ENCODE measurements around the gene HLA-DQA2.

GRCh38 chr6:32741031-32741960 lies at the start of gene HLA-DQA2:
- TF ChIP-seq CTCF (conservative IDR thresholded peaks at IDR 0.05; ENCODE audit: low read depth in 2 of 2), result no peak
- TF ChIP-seq EZH2 (IDR thresholded peaks at IDR 0.05; ENCODE audit: low read depth, unreplicated experiment), result no peak
- no peak for TF ChIP-seq POLR2AphosphoS5 (IDR thresholded peaks at IDR 0.05; ENCODE audit: low read depth)
- TF ChIP-seq, protein P1, sequence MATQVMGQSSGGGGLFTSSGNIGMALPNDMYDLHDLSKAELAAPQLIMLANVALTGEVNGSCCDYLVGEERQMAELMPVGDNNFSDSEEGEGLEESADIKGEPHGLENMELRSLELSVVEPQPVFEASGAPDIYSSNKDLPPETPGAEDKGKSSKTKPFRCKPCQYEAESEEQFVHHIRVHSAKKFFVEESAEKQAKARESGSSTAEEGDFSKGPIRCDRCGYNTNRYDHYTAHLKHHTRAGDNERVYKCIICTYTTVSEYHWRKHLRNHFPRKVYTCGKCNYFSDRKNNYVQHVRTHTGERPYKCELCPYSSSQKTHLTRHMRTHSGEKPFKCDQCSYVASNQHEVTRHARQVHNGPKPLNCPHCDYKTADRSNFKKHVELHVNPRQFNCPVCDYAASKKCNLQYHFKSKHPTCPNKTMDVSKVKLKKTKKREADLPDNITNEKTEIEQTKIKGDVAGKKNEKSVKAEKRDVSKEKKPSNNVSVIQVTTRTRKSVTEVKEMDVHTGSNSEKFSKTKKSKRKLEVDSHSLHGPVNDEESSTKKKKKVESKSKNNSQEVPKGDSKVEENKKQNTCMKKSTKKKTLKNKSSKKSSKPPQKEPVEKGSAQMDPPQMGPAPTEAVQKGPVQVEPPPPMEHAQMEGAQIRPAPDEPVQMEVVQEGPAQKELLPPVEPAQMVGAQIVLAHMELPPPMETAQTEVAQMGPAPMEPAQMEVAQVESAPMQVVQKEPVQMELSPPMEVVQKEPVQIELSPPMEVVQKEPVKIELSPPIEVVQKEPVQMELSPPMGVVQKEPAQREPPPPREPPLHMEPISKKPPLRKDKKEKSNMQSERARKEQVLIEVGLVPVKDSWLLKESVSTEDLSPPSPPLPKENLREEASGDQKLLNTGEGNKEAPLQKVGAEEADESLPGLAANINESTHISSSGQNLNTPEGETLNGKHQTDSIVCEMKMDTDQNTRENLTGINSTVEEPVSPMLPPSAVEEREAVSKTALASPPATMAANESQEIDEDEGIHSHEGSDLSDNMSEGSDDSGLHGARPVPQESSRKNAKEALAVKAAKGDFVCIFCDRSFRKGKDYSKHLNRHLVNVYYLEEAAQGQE (IDR thresholded peaks at IDR 0.05; ENCODE audit: unreplicated experiment), result no peak
- TF ChIP-seq JUNB (IDR thresholded peaks at IDR 0.05; ENCODE audit: unreplicated experiment), result no peak
- TF ChIP-seq ZNF331 (CRISPR knock-in tag; IDR thresholded peaks at IDR 0.05; ENCODE audit: low read depth), result no peak
- no peak for TF ChIP-seq CREB1 (CRISPR knock-in tag; IDR thresholded peaks at IDR 0.05; ENCODE audit: low read depth)
- TF ChIP-seq, protein P2, sequence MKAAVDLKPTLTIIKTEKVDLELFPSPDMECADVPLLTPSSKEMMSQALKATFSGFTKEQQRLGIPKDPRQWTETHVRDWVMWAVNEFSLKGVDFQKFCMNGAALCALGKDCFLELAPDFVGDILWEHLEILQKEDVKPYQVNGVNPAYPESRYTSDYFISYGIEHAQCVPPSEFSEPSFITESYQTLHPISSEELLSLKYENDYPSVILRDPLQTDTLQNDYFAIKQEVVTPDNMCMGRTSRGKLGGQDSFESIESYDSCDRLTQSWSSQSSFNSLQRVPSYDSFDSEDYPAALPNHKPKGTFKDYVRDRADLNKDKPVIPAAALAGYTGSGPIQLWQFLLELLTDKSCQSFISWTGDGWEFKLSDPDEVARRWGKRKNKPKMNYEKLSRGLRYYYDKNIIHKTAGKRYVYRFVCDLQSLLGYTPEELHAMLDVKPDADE (IDR thresholded peaks at IDR 0.05), result no peak
- no peak for TF ChIP-seq EZH2phosphoT487 (IDR thresholded peaks at IDR 0.05; ENCODE audit: unreplicated experiment)
- TF ChIP-seq ZNF462 (CRISPR knock-in tag; IDR thresholded peaks at IDR 0.05), result no peak
- TF ChIP-seq ZNF114 (CRISPR knock-in tag; IDR thresholded peaks at IDR 0.05), result no peak
- no peak for TF ChIP-seq STAT1 (IDR thresholded peaks at IDR 0.05; ENCODE audit: unreplicated experiment)

Data from GM23338 (cell line).